HCT116 (cell line): ENCODE results near the gene IGF2. TPM values are rescaled to one million over a fixed set of nuclear protein-coding genes. Genes with fewer than 3 reads are reported as not detected.

Source experiments
- ATAC-seq: fragments of 200-7000 bp; cut with Tn5 transposase; 2 replicates; pipeline ENCODE4 v1.9.1; 2020; ENCODE audit warnings: mild to moderate bottlenecking, moderate library complexity
- BruUV-seq: library from RNA; stranded (reverse); fragments of 400-500 nt; replicated peaks from 2 replicates; lab custom pipeline; 2021; lab: Mats Ljungman, UMichigan
- CTCF ChIA-PET: fragments of 300-600 bp; sonication (Branson Sonifier 250); formaldehyde crosslinking; loops from one replicate; lab custom pipeline; 2021; ENCODE audit warnings: antibody characterized with exemption; lab: Charles Lee
- POLR2A ChIA-PET: fragments of 300-600, 350-600 bp; sonication (Branson Sonifier 250); formaldehyde crosslinking; loops from one replicate; lab custom pipeline; 2021; ENCODE audit warnings: antibody characterized with exemption; lab: Charles Lee
- RAD21 ChIA-PET, 2 experiments: fragments of 300-600 bp; sonication (Branson Sonifier 250); formaldehyde crosslinking; loops; one replicate each; lab custom pipeline; 2023; ENCODE audit warnings: low total read pairs in 2 of 2; ENCODE audit not compliant: uncharacterized antibody in 2 of 2, unreplicated experiment in 2 of 2, low non-redundant PET in 1 of 2; lab: Charles Lee
- DNase-seq: peaks from one replicate; pipeline ENCODE4 v3.0.0-alpha.2; 2010; ENCODE audit warnings: low read depth, low spot score
- H2AFZ ChIP-seq: fragments of 200-600 bp; shearing (Covaris generic), sonication (generic); 2 replicates; pipeline ENCODE4 v1.6.1; 2017; ENCODE audit warnings: low read depth, mixed run types, mixed read lengths, antibody characterized with exemption, low read length; ENCODE audit not compliant: poor library complexity, severe bottlenecking
- H3K27ac ChIP-seq: 2 replicates; pipeline ENCODE4 v1.5.1; 2012; ENCODE audit warnings: low read depth, low read length
- H3K27me3 ChIP-seq: fragments of 200-600 bp; sonication (generic); 2 replicates; pipeline ENCODE4 v1.6.1; 2016; ENCODE audit warnings: mixed run types, low read length, mixed read lengths; ENCODE audit not compliant: insufficient read depth
- H3K36me3 ChIP-seq, 2 experiments: fragments of 200-500 bp in 1 of 2; fragments of 200-600 bp in 1 of 2; sonication (Bioruptor generic) in 1 of 2; sonication (generic) in 1 of 2; 2 replicates each; pipeline versions ENCODE4 v1.5.1 to v1.6.1; 2014 to 2016; ENCODE audit warnings: low read length in 2 of 2, inconsistent platforms in 1 of 2, mixed read lengths in 1 of 2, mixed run types in 1 of 2; ENCODE audit not compliant: insufficient read depth in 2 of 2, control insufficient read depth in 1 of 2
- H3K4me1 ChIP-seq, 2 experiments: fragments of 200-600 bp in 1 of 2; sonication (generic) in 1 of 2; 2 replicates each; pipeline versions ENCODE4 v1.5.1 to v1.6.1; 2012 to 2017; ENCODE audit warnings: low read length in 2 of 2, inconsistent platforms in 1 of 2, mild to moderate bottlenecking in 1 of 2, mixed read lengths in 1 of 2, mixed run types in 1 of 2, moderate library complexity in 1 of 2; ENCODE audit not compliant: insufficient read depth in 2 of 2, control insufficient read depth in 1 of 2
- H3K4me2 ChIP-seq: fragments of 200-600 bp; sonication (generic); 2 replicates; pipeline ENCODE4 v1.6.1; 2017; ENCODE audit warnings: mixed run types, low read length, mixed read lengths
- H3K4me3 ChIP-seq, 2 experiments: fragments of 200-600 bp in 1 of 2; sonication (generic) in 1 of 2; replicated peaks in 1 of 2; 2 replicates each; pipeline ENCODE4 v1.5.1; 2011 to 2016; ENCODE audit warnings: low read length in 2 of 2, control low read depth in 1 of 2, low read depth in 1 of 2, mild to moderate bottlenecking in 1 of 2, mixed read lengths in 1 of 2, mixed run types in 1 of 2
- H3K79me2 ChIP-seq: fragments of 200-600 bp; sonication (generic); 2 replicates; pipeline ENCODE4 v1.6.1; 2017; ENCODE audit warnings: mild to moderate bottlenecking, mixed run types, low read length, moderate library complexity, mixed read lengths; ENCODE audit not compliant: insufficient read depth
- H3K9ac ChIP-seq: fragments of 200-600 bp; sonication (generic); 2 replicates; pipeline ENCODE4 v1.6.1; 2016; ENCODE audit warnings: low read length, mixed read lengths
- H3K9me2 ChIP-seq: fragments of 200-600 bp; sonication (generic), shearing (Covaris generic); 2 replicates; pipeline ENCODE4 v1.6.1; 2017; ENCODE audit warnings: mixed run types, mild to moderate bottlenecking, moderate library complexity; ENCODE audit not compliant: insufficient read depth
- H3K9me3 ChIP-seq, 2 experiments: fragments of 200-500 bp in 1 of 2; fragments of 200-600 bp in 1 of 2; sonication (Bioruptor generic) in 1 of 2; sonication (generic) in 1 of 2; 2 replicates each; pipeline ENCODE4 v1.6.1; 2014 to 2017; ENCODE audit warnings: low read length in 2 of 2, mixed read lengths in 2 of 2, inconsistent platforms in 1 of 2, low read depth in 1 of 2, mild to moderate bottlenecking in 1 of 2, mixed run types in 1 of 2, moderate library complexity in 1 of 2; ENCODE audit not compliant: control insufficient read depth in 1 of 2, insufficient read depth in 1 of 2
- H4K20me1 ChIP-seq: fragments of 200-600 bp; sonication (generic), shearing (Covaris generic); 2 replicates; pipeline ENCODE4 v1.6.1; 2017; ENCODE audit warnings: mixed run types, mild to moderate bottlenecking, moderate library complexity; ENCODE audit not compliant: insufficient read depth
- CBX3 ChIP-seq: IDR thresholded peaks from 2 replicates; pipeline ENCODE4 v1.6.1; 2012; ENCODE audit warnings: low read depth
- CEBPB ChIP-seq: IDR thresholded peaks from 2 replicates; pipeline ENCODE4 v1.6.1; 2012; ENCODE audit warnings: low read depth
- EGR1 ChIP-seq: IDR thresholded peaks from 2 replicates; pipeline ENCODE4 v1.6.1; 2012; ENCODE audit warnings: low read depth
- EZH2 ChIP-seq: fragments of 200-600 bp; sonication (generic); IDR thresholded peaks from 2 replicates; pipeline ENCODE4 v1.6.1; 2017; ENCODE audit warnings: antibody characterized with exemption, mixed run types
- FOSL1 ChIP-seq: IDR thresholded peaks from 2 replicates; pipeline ENCODE4 v1.6.1; 2012; ENCODE audit warnings: low read depth
- JUND ChIP-seq: IDR thresholded peaks from 2 replicates; pipeline ENCODE4 v1.6.1; 2012
- POLR2A ChIP-seq: IDR thresholded peaks from 2 replicates; pipeline ENCODE4 v1.7.0; 2011; ENCODE audit warnings: borderline replicate concordance; ENCODE audit not compliant: insufficient read depth, insufficient read length; ENCODE audit errors: extremely low read depth
- POLR2AphosphoS5 ChIP-seq: IDR thresholded peaks from 2 replicates; pipeline ENCODE4 v1.6.1; 2011; ENCODE audit warnings: mild to moderate bottlenecking, low read depth, low read length, moderate library complexity
- RAD21 ChIP-seq: IDR thresholded peaks from 2 replicates; pipeline ENCODE4 v1.6.1; 2012; ENCODE audit warnings: low read depth, mild to moderate bottlenecking
- REST ChIP-seq: IDR thresholded peaks from 2 replicates; pipeline ENCODE4 v1.6.1; 2012; ENCODE audit warnings: low read depth
- SIN3A ChIP-seq: IDR thresholded peaks from 2 replicates; pipeline ENCODE4 v1.6.1; 2012; ENCODE audit warnings: low read depth
- SP1 ChIP-seq: IDR thresholded peaks from 2 replicates; pipeline ENCODE4 v1.6.1; 2012; ENCODE audit warnings: low read depth
- SRF ChIP-seq: IDR thresholded peaks from 2 replicates; pipeline ENCODE4 v1.6.1; 2012; ENCODE audit warnings: low read depth
- TCF7L2 ChIP-seq: IDR thresholded peaks from 2 replicates; pipeline ENCODE4 v1.7.0; 2011; ENCODE audit warnings: borderline replicate concordance, inconsistent platforms; ENCODE audit not compliant: insufficient read depth, insufficient read length; ENCODE audit errors: extremely low read depth
- YY1 ChIP-seq: IDR thresholded peaks from 2 replicates; pipeline ENCODE4 v1.6.1; 2011; ENCODE audit warnings: low read length, low read depth, moderate library complexity, mild to moderate bottlenecking; ENCODE audit not compliant: insufficient replicate concordance; ENCODE audit errors: extremely low read depth
- ZBTB33 ChIP-seq: IDR thresholded peaks from 2 replicates; pipeline ENCODE4 v1.6.1; 2011; ENCODE audit warnings: mild to moderate bottlenecking, low read length, moderate library complexity; ENCODE audit not compliant: insufficient replicate concordance; ENCODE audit errors: extremely low read depth
- ZNF274 ChIP-seq: fragments of 200-500 bp; sonication (Bioruptor generic); IDR thresholded peaks from 2 replicates; pipeline ENCODE4 v1.6.1; 2014; ENCODE audit warnings: mild to moderate bottlenecking, low read depth, low read length, inconsistent platforms
- intact Hi-C: fragments of 100-400 bp; cut with micrococcal nuclease; formaldehyde crosslinking; loops from 2 replicates; pipeline ENCODE4 v1.10.0; 2022
- total RNA-seq: library from RNA; stranded (reverse); gene quantifications from one replicate; pipeline ENCODE4 v1.2.1, GENCODE V29; 2021; ENCODE audit not compliant: unreplicated experiment

The IGF2 gene
- total RNA-seq, 1 experiment from 2014 or later, result 17.9 TPM

- RAD21 ChIA-PET, result no interaction called here
- Histone ChIP-seq H3K36me3 (no peaks in the 10 kb centered on the region), H3K27ac (no peak overlapping the region), H3K4me1 (peaks cover 0 to 11% of the 10 kb centered on the region in 2 experiments; a peak in 1 of 4 replicates), H4K20me1 (no peaks in the 10 kb centered on the region), H3K27me3 (no peaks in the 10 kb centered on the region; the same call in 1 of the 2 replicates), H3K79me2 (no peaks in the 10 kb centered on the region), H3K4me2 (no peak overlapping the region), H3K4me3 (no peak overlapping the region), H3K9me3 (no peaks in the 10 kb centered on the region), H3K9ac (no peak overlapping the region), H2AFZ (no peak overlapping the region), H3K9me2 (no peaks in the 10 kb centered on the region)
- no peak for ATAC-seq
- TF ChIP-seq RAD21 (no peak), SRF (no peak), YY1 (no peak), JUND (no peak)
- POLR2A ChIA-PET, result no interaction called here
- no TSS peak for BruUV-seq
- DNase-seq, result no peak
- CTCF ChIA-PET, result interaction anchor here (1.0 to 11.5 kb wide), 3 partner anchors 9 to 265 kb away, joined by 4 to 351 read pairs (median 9); no protein-coding TSS in a partner anchor
- intact Hi-C loops, result no loop called here
Observed at GRCh38 chr11:2147391-2147790, 8.2 kb upstream of the IGF2 start.

- no peak overlapping the region for H2AFZ ChIP-seq
- H3K79me2 ChIP-seq, result no peaks in the 10 kb centered on the region
- POLR2A ChIA-PET, result no interaction called here
- H3K9me3 ChIP-seq, result no peaks in the 10 kb centered on the region
- peaks cover 0 to 7% of the 10 kb centered on the region in 2 experiments; a peak in 1 of 4 replicates for H3K4me1 ChIP-seq
- H3K27ac ChIP-seq, result no peak overlapping the region
- no peaks in the 10 kb centered on the region for H3K36me3 ChIP-seq
- H3K4me3 ChIP-seq, result no peak overlapping the region
- H3K9ac ChIP-seq, result no peak overlapping the region
- no peaks in the 10 kb centered on the region for H3K9me2 ChIP-seq
- CTCF ChIA-PET, result interaction anchor here (11.5 kb wide), 1 partner anchor 109 kb away, joined by 351 read pairs; no protein-coding TSS in a partner anchor
- BruUV-seq, result no TSS peak
- RAD21 ChIA-PET, result no interaction called here
- DNase-seq (no peak), ATAC-seq (no peak)
- no peak for TF ChIP-seq CEBPB
- TF ChIP-seq ZNF274, result no peak
- no peak for TF ChIP-seq JUND
- no peak for TF ChIP-seq POLR2A
- TF ChIP-seq REST, result no peak
- no peak for TF ChIP-seq EZH2
- no peak for TF ChIP-seq CBX3
- TF ChIP-seq TCF7L2, result no peak
- no peak for TF ChIP-seq ZBTB33
- no peak for TF ChIP-seq SP1
- no peak for TF ChIP-seq SIN3A
- TF ChIP-seq YY1, result no peak
- no peak for TF ChIP-seq POLR2AphosphoS5
- no peak for TF ChIP-seq RAD21
- no peak for TF ChIP-seq FOSL1
- TF ChIP-seq EGR1, result no peak
- intact Hi-C loops, result no loop called here
- H3K27me3 ChIP-seq, result no peaks in the 10 kb centered on the region; the same call in 1 of the 2 replicates
- H4K20me1 ChIP-seq, result no peaks in the 10 kb centered on the region
- no peak overlapping the region for H3K4me2 ChIP-seq
Observed at GRCh38 chr11:2146051-2146450, 6.9 kb upstream of the IGF2 start.
